Anterior cingulate cortex (tissue), 58 donors: ENCODE results near the gene RBM38.

Experiments used
- DNase-seq, 58 donors: peaks; one replicate each; lab custom pipeline; 2025; lab: John Stamatoyannopoulos, UW

Gene RBM38

DNA sequence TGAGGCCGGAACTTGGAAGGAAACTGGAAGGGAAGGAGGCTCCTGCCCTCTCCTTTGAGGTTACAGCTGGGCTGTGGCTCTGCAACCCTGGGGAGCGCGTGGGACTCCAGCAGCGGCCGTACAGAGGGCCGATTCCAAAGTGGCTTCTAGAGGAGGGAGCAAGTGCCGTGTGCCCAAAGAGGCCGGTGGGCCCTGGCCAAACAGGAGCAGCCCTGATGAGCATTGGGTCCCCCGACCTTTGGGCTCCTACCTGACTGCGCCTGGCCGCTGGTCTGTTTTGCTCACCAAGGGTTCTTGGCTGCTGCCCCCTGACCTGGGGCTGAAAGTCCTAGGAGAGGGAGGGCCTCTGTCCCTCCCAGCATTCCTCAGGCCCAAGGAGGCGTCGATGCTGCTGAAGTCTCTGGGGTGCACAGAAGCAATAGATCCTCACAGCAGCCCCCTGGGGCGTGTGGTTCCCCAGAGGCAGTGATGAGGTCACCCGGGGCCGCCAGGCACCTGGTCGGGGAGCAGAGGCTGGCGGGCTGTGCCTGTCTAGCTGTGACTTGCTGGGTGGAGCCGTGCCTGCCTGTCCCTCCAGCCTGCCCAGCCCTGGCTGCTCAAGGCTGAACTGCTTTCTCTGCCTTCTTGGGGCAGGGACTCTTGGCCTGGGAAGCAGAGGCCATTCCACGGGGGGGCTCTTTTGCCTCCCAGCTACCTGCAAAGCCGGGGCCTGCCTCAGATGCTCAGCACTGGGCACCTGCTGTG is 9.8 kb downstream of the RBM38 start:
- no peak for DNase-seq

DNA sequence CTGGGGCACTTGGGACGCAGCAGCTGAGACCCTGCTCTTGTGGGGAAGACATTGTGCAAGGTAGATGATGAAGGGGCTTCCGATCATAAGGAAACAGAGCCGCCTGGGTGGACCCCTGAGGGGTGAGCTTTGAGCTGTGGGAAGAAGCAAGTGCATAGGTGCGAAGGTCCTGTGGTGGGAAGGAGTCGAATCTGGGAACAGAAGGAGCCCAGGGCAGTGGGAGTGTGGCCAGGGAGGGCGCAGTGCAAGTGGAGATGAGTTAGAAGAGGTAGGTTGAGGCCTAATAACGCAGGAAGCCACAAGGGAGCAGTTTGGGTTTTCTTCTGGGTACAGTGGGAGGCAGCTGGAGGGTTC is 10.3 kb downstream of the RBM38 start:
- no peak for DNase-seq

DNA sequence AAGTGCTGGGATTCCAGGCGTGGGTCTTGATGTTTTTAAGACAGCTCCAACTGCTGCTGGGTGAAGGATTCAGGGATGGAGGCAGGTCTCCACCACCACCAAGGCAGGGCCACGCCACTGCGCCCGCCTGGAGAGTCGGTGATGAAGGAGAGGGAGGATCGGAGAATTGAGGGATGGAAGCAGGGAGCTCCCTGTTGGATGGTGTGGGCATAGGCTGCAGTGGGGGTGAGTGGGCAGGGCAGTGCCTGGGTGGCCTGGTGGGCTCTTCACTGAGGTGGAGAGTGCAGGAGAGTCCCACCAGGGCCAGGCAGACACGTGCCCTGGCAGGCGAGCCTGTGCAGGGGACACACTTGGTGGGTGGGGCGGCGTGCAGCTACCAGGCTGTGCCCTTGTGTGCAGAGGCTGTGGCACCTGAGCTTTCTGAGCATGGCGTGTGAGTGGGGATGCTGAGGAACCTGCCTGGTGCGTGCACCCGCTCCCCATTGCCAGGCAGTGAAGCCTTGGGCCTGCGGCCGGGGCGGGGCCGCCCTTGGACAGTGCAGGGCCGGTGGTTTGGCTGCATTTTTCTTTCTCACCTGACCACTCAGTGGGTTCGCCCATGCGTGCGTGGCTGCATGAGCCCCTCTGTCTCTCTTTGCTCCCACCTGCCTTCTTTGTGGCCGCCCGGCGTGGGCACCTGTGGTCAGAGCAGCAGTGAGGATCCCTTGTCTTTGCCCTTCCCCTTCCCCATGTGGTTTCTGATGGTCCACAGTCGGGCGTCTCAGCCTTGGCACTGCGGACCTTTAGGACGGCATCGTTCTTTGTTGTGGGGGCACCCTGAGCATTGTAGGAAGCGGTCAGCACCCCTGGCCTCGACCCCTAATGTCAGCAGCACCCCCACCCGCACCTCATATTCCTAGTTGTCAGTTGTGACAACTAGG is 11.3 kb downstream of the RBM38 start:
- no peak for DNase-seq

DNA sequence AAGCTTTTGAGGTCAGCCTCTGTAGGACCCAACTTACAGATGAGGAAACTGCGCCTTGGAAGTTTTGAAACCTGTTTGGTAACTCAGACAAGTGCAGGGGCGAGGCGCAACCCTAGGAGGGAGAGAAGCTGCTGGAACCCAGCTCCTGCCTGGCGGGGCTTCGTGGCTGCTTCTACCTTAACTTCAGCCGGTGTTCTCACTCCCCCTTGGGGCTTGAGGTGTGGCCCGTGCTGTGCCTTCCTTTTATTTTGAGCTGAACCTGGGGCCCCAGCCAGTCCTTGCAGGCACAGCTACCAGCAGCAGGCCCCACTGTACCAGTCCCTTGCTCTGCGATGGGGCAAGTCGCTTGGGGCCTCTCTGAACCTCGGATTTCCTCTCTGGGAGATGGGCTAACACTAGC is 12.0 kb downstream of the RBM38 start:
- no peak for DNase-seq

DNA sequence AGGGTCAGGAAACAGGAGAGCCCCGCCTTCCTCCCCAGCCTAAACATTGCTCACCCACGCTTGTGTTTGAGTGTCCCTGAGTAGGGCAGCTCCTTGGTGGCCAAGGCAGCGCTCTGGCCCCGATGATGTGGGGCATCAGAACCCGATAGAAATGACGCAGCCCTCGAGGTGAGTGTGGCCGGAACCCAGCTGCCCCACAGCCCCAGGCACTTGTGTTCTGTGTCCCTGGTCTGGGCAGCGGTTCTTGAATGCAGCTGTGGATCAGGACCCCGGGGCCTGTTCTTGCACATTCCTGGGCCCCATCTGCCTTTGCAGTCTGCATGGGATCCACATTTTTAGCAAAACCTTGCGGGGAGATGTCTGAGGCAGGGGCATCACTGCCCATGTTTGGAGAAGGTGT is 12.8 kb downstream of the RBM38 start:
- DNase-seq: no peak

DNA sequence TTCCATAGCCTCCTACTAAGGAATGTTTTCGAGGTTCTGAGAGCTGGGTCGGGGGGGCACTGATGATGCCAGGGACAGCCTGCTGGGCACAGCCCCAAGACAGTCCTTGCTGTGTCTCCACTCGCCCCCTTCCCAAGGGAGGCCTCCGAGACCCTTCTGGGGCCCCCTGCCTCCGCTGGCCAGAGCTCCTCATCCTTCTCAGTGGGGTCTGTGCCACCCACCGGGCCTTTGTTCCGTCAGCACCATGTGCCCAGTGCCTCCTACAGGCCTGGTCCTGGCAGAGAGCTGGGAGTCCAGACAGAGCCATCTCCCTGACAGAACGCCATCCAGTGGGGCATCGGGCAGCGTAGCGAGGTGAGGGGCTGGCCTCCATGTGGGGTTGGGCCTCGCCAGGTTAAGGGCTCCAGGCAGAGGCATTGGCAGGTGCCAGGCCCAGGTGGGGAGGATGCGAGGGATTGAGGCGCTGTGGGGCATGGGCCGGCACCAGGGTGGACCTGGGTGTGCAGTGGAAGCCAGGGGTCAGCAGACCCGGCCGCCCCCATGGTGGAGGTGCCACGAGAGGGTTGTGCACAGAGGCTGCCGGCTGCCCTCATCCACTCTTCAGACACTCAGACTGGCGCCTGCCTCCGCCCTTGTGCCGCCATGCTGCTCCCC is 13.3 kb downstream of the RBM38 start:
- no peak for DNase-seq

DNA sequence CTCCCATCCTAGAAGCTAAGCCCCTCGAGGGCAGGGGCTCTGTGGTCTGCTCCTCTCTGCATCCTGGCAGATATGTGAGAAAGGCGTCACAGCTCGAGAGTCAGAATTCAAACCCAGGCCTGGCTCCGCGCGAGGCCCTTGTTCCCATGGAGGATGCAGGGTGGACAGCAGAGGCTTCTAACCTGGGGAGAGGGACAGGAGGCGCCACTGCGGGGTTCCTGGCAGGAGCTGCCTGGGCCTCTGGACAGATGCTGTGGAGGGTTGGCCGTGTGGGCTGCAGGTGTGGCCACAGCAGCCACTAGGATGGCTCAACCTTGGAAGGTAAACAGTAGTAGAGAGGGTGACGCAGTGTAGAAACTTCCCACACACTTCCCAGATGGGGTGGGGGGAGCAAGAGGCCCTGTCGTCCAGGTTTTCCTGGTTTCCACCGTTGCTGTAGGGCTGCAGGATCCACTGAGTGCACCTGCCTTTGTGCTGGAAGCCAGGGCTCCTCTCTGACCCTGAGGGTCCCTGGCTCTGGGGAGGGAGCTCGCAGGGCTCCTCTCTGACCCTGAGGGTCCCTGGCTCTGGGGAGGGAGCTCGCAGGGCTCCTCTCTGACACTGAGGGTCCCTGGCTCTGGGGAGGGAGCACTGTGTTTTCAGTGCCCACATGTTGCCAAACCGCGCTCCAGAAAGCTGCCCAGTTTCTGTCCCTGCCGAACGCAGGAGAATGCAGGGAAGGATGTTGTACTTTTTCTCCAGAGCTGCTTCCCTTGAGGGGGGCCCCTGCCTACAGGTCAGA is 14.2 kb downstream of the RBM38 start:
- DNase-seq: no peak

DNA sequence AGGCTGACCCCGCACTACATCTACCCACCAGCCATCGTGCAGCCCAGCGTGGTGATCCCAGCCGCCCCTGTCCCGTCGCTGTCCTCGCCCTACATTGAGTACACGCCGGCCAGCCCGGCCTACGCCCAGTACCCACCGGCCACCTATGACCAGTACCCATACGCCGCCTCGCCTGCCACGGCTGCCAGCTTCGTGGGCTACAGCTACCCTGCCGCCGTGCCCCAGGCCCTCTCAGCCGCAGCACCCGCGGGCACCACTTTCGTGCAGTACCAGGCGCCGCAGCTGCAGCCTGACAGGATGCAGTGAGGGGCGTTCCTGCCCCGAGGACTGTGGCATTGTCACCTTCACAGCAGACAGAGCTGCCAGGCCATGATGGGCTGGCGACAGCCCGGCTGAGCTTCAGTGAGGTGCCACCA is 16.4 kb downstream of the RBM38 start:
- DNase-seq: no peak

DNA sequence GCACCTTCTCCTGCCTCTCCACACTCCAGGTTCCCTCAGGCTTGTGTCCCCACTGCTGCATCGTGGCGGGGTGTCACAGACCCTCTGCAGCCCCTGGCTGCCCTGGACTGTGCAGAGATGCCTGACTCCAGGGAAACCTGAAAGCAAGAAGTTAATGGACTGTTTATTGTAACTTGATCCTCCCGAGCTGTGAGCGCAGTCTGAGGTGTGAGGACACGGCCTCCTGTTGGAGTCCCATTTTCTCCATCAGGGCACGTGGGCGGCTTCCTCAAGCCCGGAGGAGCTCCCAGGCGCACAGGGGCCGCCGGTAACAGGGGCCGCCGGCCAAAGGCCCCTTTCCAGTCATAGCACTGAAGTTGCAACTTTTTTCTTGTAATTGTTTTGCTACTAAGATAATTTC is 16.9 kb downstream of the RBM38 start:
- no peak for DNase-seq

DNA sequence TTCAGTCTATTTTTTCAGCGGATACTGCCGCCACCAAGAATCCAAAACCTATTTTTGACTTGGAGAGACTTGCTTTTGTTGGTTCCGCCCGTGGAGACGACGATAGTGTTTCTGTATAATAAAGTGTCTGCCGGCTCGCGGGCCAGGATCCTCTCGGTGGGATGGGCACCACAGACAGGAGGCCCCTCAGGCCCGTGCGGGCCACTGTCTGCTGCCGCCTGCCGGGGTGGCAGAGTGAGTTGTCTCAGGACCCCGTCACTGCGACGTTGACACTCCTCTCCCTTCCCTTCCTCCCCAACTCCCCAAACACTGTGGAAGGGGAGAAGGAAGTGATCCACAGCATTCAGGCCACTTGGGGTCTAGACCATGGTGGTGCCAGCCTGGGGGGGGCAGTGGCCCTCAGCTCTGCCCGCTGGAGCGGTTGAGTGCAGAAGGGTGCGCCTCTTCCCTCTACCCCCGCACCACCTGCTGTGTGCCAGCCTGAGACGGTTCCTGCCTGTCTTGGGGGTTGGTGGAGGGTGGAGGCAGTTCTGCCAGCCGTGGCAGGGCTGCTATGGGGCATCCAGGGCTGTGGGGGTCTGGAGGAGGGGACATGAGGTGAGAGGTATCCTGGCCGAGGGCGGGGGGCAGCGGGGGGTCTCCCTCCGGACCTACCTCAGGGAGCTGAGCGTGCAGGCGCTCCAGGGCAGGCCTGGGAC is 17.5 kb downstream of the RBM38 start:
- DNase-seq: peak in 3 of 58 donors; percentile 24 to 35 (median 33)

DNA sequence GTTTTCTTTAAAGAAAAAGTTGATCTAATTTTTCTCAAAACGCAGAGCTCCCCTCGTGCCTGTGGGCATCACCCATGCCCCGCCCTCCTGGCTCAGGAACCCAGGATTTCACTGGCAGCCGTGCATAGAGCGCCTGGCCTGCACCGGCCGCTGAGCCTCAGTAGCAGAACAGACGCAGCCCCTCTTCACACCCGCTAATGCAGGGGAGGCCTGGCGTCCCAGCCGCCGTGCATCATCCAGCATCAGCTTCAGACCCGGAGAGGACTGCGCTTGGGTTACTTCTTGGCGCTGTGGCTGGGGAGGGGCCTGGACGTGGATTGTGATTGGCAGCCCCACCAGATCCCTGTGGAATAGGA is 18.1 kb downstream of the RBM38 start:
- no peak for DNase-seq

DNA sequence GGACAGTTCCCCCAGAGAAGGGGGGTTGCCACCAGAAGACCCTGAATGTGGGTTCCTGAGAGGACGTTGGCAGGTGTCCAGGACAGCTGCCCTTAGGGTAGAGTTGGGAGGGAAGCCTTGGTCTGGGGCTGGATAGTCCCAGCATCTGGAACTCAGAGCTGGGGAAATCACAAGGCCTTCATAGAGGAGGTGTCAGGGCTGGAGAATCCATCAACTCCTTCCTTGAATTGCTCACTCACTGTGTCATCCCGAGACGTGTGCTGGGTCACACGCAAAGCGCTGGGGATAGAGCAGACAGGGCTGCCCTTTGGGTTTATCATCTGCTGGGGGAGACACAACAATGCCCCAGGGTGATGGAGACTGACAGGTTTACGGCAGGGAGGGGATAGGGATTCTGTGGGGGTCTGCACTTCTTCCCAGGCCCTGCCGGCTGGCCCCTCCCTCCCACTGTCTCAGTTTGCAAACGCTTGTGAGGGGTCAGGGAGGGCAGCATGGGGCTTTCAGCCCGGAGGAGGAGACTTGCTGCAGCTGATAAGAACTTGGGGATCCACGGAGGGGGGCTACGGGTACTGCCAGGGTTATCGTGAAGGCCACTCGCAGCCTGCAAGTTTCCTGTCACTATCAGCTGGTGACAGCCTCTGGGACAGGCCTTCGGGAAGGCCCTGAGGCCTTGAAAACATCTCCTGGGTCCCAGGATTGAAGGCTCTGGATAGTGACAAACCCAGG is 18.6 kb downstream of the RBM38 start:
- DNase-seq: no peak

DNA sequence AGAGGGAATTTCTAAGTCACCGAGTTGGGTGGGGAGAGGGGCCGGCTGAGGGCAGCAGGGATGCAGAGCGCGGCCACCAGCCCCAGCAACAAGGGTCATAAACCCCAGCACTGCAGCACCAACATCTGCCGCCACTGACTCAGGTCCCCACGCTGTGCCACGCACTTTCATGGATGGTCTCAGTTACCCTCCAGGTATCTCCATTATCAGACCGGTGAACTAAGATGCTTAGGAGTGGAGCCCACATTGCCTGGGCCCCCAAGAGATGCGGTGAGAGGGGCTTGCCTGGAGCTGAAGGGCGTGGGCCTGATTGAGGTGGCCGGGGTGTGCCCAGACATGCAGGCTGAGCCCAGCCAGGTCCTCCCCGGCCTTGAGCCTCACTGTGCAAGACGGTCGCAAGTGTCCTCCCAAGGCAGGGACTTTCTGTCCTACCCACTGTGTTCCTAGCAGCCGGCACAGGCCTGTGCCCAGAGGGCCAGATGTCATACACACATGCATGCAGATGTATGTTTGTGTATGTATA is 19.3 kb downstream of the RBM38 start:
- no peak for DNase-seq

DNA sequence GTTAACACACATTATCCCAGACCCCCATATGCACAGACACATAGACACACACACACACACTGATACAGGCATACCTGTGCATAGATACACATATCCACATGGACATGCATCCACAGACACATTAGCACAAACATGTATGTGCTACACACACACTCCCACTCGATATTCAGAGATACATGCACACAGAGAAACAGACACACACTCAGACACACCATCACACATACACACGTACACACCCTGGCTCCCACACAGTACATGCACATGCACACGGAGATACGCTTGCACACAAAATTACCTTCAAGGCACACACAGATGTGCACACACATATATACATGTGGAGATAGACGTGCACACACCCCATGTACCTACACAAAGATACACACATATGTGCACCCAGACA is 19.7 kb downstream of the RBM38 start:
- no peak for DNase-seq

DNA sequence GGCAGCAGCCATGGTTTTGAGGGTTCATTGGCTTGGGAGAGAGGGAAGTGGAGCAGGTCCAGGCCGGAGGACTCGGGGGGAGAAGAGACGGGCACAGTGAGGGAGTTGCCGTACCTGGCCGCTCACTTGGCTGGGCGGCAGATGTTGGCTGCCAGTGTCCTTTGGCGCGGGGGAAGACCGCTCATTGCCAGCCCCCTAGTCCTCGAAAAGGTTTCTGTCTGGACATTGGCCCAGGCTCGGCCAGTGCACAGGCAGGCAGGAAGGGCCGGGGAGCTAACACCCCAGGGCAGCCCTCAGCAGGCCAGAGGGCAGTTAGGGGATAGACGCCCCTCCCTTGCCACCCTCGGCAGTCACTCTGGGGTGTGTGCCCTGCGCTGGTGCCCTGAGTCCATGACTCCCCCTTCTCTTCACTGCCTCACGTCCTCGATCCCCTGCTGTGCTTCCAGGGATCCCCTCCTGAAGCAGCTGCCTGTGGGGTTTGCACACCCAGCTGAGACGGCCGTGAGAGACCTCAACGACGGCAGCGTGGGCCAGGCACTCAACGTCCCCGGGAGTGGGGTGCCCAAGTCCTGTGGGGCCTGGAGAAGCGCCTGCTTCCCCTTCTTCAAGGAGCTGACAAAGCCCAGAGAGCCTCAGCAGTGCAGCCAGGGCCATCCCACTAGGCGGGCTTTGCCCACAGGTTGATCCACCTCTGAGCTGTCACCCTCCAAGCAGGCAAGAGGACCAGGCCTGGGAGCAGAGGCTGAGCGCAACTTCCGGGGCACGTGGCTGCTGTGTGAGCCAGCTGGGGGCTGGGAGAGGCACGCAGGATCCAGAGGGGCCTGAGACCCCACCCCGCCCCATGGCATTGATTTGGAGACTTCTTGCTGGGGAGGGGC is 20.4 kb downstream of the RBM38 start:
- DNase-seq: no peak

DNA sequence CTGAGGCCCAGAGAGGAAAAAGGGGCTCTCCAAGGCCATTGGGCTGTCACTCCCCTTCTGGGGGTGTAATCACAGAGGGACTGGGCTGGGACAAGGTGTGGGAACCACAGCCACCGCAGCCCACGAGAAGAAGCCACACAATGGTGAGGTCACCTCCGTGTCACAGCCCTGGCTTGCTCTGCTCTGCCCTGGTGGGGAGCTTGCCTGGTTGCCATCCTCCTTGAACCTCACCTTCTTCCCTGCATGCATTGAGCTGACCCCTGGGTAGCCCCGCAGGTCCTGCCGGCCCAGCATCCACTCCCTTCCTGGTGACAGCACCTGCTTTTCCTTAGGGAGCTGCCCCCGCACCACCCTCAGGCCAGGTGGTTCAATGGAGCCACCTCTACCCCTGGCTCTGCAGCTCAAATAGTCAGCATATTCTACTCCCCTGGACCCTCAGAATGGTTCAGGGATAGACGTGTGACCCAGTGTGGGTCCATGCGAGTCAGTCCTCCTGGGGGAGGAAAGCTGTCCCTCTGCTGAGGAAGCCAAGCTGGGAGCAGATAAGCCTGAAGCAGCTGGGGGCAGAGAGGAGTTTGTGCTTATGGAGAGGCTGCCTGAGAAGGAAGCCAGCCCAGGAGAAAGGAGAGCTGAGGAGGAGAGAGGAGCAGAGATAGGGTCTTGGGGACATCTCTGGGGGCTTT is 21.3 kb downstream of the RBM38 start:
- DNase-seq: no peak

DNA sequence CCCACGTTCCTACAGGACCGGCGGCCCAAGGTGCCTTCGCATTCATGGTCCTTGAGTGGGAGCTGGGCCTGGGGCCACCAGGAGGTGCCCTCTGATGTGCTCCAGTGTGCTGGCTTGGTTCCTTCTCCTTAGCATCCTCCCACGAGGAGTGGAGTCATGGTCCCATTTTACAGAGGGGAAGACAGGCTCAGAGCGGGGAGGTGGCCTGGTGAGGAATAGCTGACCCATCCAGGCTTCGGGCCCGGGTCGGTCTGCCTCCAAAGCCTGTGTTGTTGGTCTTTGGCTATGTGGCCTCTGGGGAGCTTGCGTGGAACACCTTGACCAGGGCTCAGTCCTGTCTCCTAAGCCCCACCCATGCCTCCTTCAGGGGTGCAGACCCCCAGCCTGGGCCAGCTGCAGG is 22.8 kb downstream of the RBM38 start:
- no peak for DNase-seq
